Measurements from ENCODE around the gene MYG1. TPM values are rescaled to one million over a fixed set of nuclear protein-coding genes. Genes with fewer than 3 reads are reported as not detected.
"Not testable (repeated sequence)": the region's sequence is repeated elsewhere in the genome, so short reads cannot be mapped to it uniquely, and the experiment has no call there.

Gene MYG1
- total RNA-seq, 4 donors from 2014 or later = 43.4 to 51.0 (median 46.0) TPM

GRCh38 chr12:53295070-53295890, 4.2 kb upstream of the MYG1 start, which contains the start of gene PFDN5:
Gene PFDN5 (plus strand): TSS chr12:53295542. CDS start chr12:53295568, 26 bp downstream.
- H3K9me3 ChIP-seq = no peaks in the 10 kb centered on the region
- H3K4me3 ChIP-seq = peak within 1 kb of the TSS; percentile 77 to 97 (median 89)
- peak within 1 kb of the TSS; percentile 83 to 90 (median 88) for H3K27ac ChIP-seq
- TF ChIP-seq CTCF (IDR thresholded peaks at IDR 0.05 in 4 of 5, conservative IDR thresholded peaks at IDR 0.05 in 1 of 5) = peak in 2 of 5 experiments; percentile 32 to 44
- peak; percentile 56 to 62 for TF ChIP-seq POLR2A (IDR thresholded peaks at IDR 0.05)
- peaks cover 28% of the 10 kb centered on the region in 2 donors for H3K4me1 ChIP-seq
- DNase-seq (peak; percentile 83 to 87), ATAC-seq (peak; percentile 90 to 93)
- in situ Hi-C loops (cut with MboI; ENCODE audit: low sequenced_read_pairs in 4 of 4) (no loop called here), intact Hi-C loops (cut with DNase I; ENCODE audit: low total_unique reads) (loop anchor here (2.0 to 5.0 kb wide), 3 partner anchors 26 to 82 kb away; partner anchors contain the start of gene AAAS)
- H3K27me3 ChIP-seq = no peaks in the 10 kb centered on the region
- H3K36me3 ChIP-seq = no peaks in the 10 kb centered on the region

- H3K4me1 ChIP-seq = peaks cover 33 to 34% of the 10 kb centered on the region in 2 donors
- DNase-seq (no peak), ATAC-seq (peak; percentile 2 to 5)
- H3K4me3 ChIP-seq = peak overlapping the region; percentile 77 to 97 (median 89)
- peak overlapping the region; percentile 83 to 90 (median 88) for H3K27ac ChIP-seq
- H3K36me3 ChIP-seq = no peaks in the 10 kb centered on the region
- H3K9me3 ChIP-seq = no peaks in the 10 kb centered on the region
- intact Hi-C loops (cut with DNase I; ENCODE audit: low total_unique reads) (loop anchor here (2.0 to 5.0 kb wide), 3 partner anchors 25 to 83 kb away; partner anchors contain the start of gene AAAS), in situ Hi-C loops (cut with MboI; ENCODE audit: low sequenced_read_pairs in 4 of 4) (no loop called here)
- no peaks in the 10 kb centered on the region for H3K27me3 ChIP-seq
- TF ChIP-seq POLR2A (IDR thresholded peaks at IDR 0.05) (no peak), CTCF (IDR thresholded peaks at IDR 0.05 in 4 of 5, conservative IDR thresholded peaks at IDR 0.05 in 1 of 5) (no peak)
Measured at GRCh38 chr12:53295891-53296219, 3.6 kb upstream of the MYG1 start.

- intact Hi-C loops (cut with DNase I; ENCODE audit: low total_unique reads) = loop anchor here (5.0 kb wide), 1 partner anchor 45 kb away; a partner anchor contains a TSS
- ATAC-seq; H3K27ac ChIP-seq; H3K4me3 ChIP-seq; H3K9me3 ChIP-seq; H3K27me3 ChIP-seq; DNase-seq; in situ Hi-C loops (cut with MboI; ENCODE audit: low sequenced_read_pairs in 4 of 4): not testable (repeated sequence)
- peaks cover 33 to 36% of the 10 kb centered on the region in 2 donors for H3K4me1 ChIP-seq
- peaks cover 0 to 12% of the 10 kb centered on the region in 2 donors for H3K36me3 ChIP-seq
Measured at GRCh38 chr12:53297106-53297505, 2.4 kb upstream of the MYG1 start.

- H3K27ac ChIP-seq = peak overlapping the region in 2 of 4 donors; percentile 8 to 85
- peaks cover 0 to 22% of the 10 kb centered on the region in 2 donors for H3K36me3 ChIP-seq
- H3K9me3 ChIP-seq = no peaks in the 10 kb centered on the region
- H3K27me3 ChIP-seq = no peaks in the 10 kb centered on the region
- DNase-seq = no peak
- no peak overlapping the region for H3K4me3 ChIP-seq
- peaks cover 33 to 36% of the 10 kb centered on the region in 2 donors for H3K4me1 ChIP-seq
- in situ Hi-C loops (cut with MboI; ENCODE audit: low sequenced_read_pairs in 4 of 4) (no loop called here), intact Hi-C loops (cut with DNase I; ENCODE audit: low total_unique reads) (loop anchor here (5.0 kb wide), 1 partner anchor 46 kb away; a partner anchor contains a TSS)
- TF ChIP-seq POLR2A (IDR thresholded peaks at IDR 0.05) = no peak
- TF ChIP-seq CTCF (IDR thresholded peaks at IDR 0.05 in 4 of 5, conservative IDR thresholded peaks at IDR 0.05 in 1 of 5) = no peak
- ATAC-seq = no peak
Measured at GRCh38 chr12:53298164-53298563, 1.3 kb upstream of the MYG1 start.

- peaks cover 0 to 24% of the 10 kb centered on the region in 2 donors for H3K36me3 ChIP-seq
- ATAC-seq (no peak), DNase-seq (no peak)
Measured at GRCh38 chr12:53299101-53299453, 418 bp upstream of the MYG1 start.

More at GRCh38 chr12:53299101-53299453, 418 bp upstream of the MYG1 start:
- Histone ChIP-seq H3K4me1 (peaks cover 33 to 36% of the 10 kb centered on the region in 2 donors), H3K4me3 (peak overlapping the region; percentile 71 to 97 (median 86)), H3K9me3 (no peaks in the 10 kb centered on the region), H3K27me3 (no peaks in the 10 kb centered on the region), H3K27ac (peak overlapping the region; percentile 67 to 85 (median 76))
- no peak for TF ChIP-seq CTCF (IDR thresholded peaks at IDR 0.05 in 4 of 5, conservative IDR thresholded peaks at IDR 0.05 in 1 of 5)
- TF ChIP-seq POLR2A (IDR thresholded peaks at IDR 0.05) = no peak
- in situ Hi-C loops (cut with MboI; ENCODE audit: low sequenced_read_pairs in 4 of 4) (no loop called here), intact Hi-C loops (cut with DNase I; ENCODE audit: low total_unique reads) (loop anchor here (1.0 to 5.0 kb wide), 2 partner anchors 22 to 47 kb away; partner anchors contain the start of gene AAAS)

All from gastrocnemius medialis (tissue), 4 donors.